NCI-H510A (cell line): ENCODE data around the gene IRF2.

Source experiments
- DNase-seq: peaks from one replicate; lab custom pipeline; 2025; lab: John Stamatoyannopoulos, UW

The IRF2 gene

DNA sequence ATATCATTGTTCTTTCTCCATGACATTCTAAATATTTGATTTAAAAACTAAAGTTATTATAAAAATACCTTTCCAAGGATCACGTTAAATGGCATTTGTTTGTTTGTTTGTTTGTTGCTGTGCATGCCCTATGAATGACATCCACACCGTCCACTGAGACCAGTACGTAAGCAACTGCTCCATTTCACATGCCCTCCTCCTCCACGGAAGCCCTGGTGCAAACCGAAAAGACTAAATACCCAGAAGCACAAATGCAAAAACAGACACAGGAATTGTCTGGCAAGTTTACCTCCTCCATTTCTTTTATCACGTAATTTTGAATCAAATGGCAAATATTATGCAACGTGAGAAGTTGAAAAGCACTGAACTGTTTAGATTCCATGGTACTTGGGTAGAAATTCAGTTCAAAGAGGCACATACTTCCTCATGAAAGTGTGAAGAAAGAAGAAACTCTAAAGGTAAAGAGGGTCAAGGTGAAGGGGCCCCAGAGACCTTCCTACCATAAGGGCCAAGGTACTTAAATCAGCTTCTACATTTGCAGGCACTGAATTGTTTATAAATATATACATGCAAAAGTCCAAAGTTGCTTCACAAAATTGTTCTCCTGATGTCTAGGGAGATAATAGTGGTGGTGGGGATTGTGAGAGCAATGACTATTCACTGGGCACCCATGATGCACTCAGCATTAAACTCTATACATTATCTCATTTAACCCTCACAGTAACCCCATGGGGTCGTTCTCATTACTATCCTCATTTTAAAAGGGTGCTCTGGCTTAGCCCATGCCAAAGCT lies 23.4 kb downstream of the IRF2 start:
- DNase-seq: no peak

DNA sequence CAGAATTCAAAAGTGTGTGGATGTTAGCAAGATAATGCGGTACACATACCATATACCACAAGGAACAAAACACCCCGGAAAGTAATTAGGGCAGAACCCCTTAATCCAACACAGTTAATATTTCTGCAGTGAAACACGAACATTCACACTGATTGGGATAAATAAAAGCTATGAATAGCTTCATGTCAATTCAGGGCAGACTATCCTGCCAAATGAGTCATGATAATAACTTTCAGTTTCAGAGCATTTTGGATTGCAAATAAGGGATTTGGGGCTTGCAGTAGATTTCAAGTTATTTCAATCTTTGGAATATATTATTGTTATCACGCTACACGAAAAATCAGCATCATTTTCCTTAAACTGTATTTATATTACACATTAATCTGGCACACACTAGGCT lies 24.3 kb downstream of the IRF2 start:
- DNase-seq: no peak

DNA sequence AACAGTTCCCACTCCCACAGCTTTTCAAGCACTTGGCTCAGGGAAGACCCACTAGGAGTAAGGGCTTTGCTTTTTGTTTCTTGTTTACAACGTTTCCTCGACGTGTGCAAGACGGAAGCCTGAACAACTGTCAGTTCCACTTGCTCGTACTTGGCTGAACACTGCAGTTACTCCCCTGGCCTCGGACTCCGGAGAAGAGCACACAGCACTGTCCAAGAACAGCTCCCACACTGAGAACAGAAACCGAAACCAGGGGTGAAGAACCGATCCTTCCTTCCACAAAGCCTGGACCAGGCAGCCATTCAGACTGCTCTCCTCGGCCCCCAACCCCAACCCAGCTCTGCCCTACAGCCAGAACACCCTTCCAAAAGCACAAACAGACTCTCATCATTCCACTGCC lies 25.5 kb downstream of the IRF2 start:
- DNase-seq: no peak

DNA sequence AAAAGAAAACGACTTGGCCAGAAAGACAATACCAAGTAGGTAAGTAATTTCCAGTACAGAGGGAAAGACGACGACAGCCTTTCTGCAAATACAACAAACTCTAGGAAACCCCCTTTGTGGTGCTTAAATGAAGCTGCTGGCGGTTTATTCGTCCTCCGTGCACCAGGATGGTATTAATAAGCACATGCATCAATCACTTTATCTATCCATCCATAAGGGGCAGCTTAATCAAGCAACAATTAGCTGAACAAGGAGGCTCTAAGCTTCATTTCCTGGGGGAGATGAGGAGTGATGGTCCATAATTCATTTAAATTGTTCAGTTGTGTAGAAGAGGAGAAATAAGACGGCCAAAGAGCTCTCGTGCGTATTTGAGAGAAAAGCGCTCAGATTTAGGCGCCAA lies 26.2 kb downstream of the IRF2 start:
- no peak for DNase-seq

DNA sequence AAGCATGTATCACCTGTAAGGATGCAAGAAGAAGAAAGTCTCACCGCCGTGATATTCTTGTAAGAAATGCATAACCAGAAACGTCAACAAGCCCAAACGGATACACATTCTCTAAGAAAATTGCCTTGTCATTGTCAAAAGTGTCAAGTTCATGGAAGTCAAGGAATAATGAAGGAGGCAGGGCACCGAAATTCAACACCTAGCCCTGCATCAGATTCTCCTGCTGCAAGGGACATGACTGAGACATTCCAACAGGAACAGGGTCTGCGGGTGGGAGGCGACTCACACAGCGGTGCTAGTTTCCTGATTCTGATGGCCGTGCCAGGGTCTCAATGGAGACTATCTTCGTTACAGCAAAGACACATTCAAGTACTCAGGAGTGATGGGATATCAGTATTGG lies 26.7 kb downstream of the IRF2 start:
- no peak for DNase-seq

DNA sequence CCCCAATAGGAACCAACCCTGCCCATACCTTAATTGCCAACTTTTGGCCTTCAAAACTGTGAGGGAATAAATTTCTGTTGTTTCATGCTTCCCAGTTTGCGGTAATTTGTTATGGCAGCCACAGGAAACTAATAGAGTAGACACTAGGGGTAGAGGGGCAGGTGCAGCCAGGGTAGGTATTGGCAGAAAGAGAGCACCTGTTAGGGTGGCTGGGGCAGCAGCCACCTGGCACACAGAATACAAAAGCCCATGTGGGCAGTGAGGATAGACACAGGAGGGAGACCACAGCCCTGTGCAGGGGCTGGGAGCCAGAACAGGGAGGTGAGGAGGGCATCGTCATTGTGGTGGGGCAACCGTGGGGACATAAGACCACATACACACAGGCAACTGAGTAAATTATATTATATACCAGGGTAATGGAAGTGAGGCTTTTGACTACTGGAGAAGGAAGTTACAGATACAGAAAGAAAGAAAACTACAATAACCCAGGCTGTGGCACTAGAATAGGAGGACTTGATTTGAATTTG lies 28.2 kb downstream of the IRF2 start:
- DNase-seq: no peak

DNA sequence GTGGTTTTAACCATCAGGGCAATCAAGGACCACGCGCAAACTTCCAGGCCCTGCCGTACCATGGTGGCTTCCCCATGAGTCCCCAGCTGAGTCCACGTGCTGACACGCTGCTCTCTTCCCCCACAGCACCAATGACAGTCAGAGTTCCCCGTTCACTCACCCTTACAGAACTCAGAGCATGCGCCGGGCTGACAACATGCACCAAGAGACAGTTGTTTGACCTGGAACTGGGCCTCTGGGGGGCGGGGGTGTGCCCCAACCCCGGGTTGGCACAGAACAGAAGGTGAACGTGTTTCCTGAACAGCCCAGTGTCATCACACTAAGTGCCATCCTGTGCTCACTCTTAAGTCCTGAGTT lies 29.4 kb downstream of the IRF2 start:
- no peak for DNase-seq

DNA sequence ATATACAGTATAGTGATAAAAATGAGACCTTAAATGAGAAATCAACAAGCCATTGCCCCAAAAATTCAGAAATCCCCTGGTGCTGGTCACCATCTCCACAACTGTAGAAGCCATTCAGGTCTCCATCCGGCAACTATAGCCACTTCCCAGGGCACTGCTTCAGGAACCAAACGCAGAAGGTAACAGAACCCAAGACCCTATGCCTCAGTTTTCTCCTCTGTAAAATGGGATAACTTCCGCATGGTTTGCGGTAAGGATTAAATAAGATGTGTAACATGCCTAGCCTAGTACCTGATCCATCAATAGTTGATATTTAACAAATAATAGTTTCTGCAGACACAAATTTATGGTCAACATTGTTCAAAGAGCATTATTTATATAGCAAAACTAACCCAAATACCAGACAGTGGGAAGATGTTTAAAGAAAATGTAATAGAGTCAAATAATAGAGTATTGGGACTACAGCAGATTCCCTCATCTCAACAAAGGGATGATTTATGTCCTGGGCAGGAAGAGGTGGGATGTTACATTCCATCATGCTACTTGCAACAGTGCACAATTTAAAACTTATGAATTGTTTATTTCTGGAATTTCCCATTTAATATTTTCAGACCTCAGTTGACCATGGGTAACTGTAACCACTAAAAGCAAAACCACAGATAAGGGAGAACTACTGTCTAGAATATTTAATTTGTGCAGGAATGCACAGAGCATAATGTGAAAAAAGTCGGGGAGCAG lies 30.0 kb downstream of the IRF2 start:
- no peak for DNase-seq

DNA sequence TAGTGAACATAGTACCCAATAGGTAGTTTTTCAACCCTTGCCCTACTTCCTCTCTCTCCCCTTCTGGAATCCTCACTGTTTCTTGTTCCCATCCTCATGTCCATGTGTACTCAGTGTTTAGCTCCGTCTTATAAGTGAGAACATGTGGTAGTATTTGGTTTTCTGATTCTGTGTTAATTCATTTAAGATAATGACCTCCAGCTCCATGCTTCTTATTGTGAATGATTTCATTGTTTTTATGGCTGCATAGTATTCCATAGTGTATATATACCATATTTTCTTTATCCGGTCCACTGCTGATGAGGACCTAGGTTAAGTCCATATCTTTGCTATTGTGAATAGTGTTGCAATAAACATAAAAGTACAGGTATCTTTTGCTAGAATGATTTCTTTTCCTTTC lies 31.0 kb downstream of the IRF2 start:
- DNase-seq: no peak

DNA sequence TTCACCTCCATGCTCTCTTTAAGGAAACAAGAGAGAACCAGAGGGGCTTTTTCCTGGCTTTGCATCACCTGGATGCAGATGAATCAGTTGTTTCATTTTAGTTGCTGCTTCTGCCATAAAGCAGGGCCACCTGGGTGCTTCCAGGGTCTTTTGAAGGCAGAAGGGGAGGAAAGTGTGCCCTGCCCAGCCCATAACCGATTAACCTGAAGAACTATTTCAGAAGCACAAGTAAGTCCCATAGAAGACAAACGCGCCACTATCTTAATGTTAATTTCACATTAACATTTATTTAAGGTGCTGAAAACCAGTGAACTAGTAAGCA lies 32.1 kb downstream of the IRF2 start:
- DNase-seq: no peak

DNA sequence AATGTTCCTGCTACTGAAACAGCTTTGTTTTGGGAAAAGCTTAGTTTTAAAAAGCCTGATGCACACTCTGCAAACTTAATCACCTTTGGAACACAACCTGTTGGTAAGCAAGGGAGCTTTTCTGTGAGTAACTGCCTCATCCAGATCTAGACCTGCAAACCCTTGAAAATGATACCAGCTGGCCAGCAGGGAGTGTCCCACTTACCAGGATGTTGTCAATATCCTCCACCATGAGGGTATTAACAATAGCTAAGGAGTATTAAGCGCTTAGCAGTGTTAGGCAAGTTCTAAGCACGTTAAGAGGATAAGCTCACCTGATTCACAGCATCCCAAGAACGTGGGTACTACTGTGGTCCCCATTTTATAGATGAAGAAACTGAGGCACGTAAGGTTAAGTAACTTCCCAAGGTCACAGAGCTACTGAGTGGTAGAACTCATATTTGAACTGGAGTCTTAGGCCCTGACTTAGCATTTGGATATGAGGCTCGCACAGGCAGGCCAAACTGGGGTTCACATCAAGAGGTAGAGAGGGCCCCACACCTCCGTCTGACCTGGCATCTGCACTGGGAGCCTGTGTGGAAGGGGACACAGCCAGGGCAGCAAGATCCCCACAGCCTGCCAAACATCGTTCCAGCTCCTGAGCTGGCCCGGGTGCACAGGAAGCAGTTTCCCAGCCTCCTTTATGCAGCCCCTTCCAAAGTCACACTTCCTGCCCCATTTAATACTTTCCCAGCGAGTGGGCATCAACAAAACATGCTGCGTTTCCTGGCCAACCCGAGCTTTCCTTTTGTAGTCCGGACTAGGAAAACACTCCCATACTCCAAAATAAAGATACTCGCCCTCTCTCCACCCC lies 32.7 kb downstream of the IRF2 start:
- no peak for DNase-seq

DNA sequence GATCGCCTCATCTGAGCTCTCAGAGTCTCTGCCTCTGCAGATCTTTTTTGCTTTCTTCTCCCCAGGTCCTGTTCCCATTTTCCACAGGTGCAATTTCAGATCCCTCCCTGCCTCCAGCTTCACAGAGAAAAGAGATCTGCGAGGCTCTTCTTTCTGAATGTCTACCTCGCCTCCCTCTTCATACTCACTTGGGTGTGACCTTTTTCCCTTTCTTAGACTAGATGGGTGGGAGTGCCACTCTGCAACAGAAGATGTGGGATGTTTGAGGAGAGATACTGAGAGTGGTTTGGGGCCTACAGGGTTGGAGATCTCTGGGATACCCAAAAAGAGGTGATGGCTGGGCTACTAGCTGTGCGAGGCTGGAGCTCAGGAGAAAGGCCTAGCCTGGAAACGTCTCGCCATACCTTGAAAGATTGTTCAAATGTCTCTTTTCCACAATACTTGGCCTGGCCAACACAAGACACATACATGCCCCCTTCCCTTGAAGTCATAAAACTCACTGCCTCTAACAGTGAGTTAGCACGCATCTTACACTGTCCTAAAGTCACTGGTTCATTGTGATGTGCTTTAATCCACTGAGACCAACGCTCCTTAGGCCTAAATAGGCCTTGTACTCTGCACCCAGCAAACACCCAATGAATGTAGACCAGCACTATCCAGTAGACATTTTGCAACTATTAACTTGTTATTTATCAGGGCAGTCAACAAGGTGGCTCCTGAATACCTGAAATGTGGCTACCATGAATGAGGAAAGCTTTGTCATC lies 33.6 kb downstream of the IRF2 start:
- no peak for DNase-seq

DNA sequence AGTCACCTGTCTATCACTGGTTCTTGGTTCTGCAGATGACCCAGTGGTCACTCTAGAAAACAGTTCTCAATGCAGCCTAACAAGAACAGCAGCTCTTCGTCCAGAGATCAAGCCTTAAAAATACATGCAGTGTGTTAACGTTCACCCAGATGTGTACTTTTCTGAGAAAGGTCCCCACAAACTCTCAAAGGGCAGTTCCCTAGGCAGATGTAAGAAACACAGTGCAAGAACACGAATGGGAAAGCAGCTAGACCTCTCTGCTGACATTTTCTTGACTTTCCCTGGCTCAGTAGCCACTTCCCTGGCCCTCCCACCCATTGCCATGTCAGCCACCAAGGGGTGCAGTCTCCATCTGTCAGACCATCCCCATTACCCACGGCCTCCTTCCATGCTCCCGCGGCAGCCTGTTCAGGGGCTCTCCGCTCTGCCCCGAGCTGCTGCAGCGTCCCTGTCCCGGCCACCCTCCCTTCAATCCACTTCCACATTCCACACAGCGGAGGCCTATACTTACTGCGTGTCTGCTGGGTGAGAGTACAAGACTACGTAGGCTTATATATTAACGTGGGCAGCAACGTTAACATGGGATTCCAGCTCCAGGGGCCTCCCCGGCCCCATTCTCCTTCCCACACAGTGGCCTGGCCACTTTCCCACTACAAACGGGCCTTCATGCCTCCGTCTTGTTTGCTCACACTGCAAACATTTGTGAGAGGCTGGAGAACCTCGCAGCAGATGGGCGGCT lies 34.3 kb downstream of the IRF2 start:
- DNase-seq: peak; percentile 20

DNA sequence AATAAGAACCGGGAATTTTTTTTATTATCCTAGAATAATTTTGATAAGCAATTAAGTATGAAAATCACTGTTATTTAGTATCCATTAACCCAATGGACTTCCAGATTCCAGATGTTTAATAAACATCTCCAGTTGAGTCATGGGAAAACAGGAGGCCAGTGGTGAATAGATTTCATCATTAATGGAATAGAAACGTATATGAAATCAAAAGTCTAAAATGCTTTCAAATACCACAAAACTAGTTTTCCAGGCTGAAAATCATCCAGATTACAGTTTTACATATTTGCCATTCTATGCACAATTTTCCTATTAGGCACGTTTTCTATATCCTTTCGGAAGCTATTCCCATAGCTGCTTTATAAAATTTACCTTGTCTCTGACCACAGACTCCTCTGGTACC lies 35.0 kb downstream of the IRF2 start:
- no peak for DNase-seq

DNA sequence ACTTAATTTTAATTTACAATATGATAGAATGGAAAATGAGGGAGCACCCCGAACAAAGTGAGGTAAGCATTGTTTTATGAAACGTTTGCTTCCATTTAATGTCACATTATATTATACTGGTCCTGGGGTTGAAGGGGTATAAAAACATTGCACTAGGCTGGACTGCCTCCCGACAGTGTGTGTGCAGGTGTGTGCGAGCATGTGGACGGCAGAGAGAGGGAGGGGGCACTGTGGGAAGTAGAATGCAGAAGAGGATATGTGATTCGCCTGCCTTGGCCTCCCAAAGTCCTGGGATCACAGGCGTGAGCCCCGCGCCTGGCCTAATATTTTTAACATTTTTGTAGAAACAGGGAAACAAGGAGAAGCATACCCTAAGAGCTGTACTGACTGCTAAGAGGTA lies 36.0 kb downstream of the IRF2 start:
- peak; percentile 50 for DNase-seq

DNA sequence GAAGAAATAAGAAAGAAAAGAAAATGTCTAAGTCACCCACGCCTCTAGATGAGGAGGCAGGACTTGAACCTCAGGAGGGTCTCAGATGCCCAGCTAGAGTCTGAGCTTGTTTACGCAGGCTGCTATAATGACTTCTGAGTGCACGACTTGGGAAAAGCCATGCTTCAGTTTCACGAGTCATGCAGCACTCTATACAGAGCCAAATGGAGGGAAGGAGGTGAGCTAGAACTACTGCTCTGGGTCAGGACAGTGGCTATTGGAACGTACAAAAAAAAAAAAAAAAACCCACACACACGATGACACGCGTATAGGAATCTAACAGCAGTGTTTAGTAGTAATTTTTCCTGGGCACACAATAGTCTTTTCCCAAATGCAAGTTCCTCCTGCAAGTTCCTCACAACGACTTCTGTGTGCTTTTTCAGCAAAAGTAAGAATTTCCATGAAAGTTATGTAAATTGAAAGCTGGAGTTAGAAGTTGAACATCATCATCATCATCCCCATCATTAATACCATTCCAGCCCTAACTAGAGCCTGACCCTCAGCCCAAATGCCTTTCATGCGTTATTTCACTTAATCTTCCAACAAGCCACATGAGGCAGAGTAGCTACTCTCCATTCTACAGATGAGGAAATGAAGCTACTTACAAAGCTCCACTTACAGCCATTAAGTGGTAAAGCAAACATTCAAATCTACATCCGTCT lies 36.6 kb downstream of the IRF2 start:
- peak; percentile 25 for DNase-seq

DNA sequence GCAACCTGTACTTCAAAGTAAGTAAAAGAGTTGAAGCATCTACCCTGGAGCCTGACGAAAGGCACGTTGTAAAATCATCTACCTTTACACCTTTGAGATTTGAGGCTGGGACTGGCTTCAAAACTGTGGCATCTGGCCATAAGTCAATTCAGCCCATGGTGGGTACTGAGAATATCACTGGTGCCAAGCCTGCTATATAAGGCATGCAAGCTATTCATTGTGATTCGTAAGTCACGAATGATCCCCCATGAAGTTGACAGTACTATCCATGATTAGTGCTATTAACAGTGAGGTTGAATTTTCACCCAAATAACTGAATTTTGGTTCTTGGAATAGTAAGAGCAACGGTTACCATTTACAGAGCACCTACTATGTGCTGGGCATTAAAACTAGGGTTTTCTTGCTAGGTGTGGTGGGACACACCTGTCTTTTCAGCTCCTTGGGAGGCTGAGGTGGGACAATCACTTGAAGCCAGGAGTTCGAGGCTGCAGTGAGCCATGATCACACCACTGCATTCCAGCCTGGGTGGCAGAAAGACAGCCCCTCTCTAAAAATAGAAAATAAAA lies 39.8 kb downstream of the IRF2 start:
- DNase-seq: no peak

DNA sequence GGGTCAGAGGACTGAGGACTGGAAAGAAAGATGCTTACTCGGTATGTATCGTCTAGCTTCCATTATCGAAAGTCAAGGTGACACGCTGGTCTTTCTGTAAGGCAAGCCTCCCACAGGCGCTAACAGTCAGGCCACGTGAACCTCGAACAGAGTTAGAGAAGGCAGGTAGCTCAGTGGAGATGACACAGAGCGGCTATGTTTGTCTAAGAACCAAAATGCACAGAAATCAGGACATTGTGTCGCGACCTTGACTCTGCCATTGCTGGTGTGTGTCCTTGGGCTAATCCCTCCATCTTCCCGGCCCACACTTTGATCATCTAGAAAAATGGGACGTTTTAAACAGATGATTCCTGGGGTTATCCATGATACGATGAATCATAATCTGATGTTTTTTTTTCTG lies 40.3 kb downstream of the IRF2 start:
- no peak for DNase-seq

DNA sequence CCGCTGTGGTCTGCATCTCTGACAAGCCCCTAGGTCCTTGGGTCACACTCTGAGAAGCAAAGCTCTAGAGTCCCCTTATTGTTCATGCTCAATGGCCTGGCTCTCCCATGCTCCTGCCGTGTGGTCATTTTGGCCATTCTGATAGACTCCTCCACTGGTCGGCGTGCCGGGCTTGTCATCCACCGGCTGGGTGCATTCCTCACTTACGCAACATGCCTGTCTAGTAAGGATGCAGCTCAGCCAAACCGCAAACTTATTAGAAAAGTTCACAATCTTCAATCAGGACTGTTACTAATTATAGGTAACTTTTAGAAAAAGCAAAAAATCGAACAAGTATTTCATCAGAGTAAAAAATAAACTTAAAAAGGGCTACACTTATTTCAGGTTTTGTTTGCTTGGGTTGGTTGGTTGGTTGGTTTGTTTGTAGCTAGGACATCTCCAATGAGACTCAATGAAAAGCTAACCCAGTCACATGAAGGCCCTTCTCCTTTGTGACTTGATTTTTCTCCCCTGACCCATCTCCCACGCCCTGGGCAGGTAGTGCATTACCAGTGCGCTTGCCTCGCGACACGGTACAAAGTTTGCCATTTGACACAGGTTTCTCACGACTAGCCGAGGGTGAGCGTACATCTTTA lies 41.0 kb downstream of the IRF2 start:
- DNase-seq: no peak
